Brain microvascular endothelial cell (primary cell): ENCODE data around the gene SCPEP1.

Experiments used
- DNase-seq: peaks from one replicate; pipeline ENCODE4 v3.0.0-alpha.2; 2020
- H3K27ac ChIP-seq: fragments of 250-450 bp; sonication (Bioruptor Pico); 2 replicates; pipeline ENCODE4 v1.5.1; 2020; ENCODE audit warnings: mild to moderate bottlenecking, moderate library complexity
- H3K27me3 ChIP-seq: fragments of 250-450 bp; sonication (Bioruptor Pico); replicated peaks from 2 replicates; pipeline ENCODE4 v1.5.1; 2020; ENCODE audit warnings: mild to moderate bottlenecking
- H3K36me3 ChIP-seq: fragments of 250-450 bp; sonication (Bioruptor Pico); replicated peaks from 2 replicates; pipeline ENCODE4 v1.5.1; 2020; ENCODE audit warnings: mild to moderate bottlenecking
- H3K4me3 ChIP-seq: 2 replicates; pipeline ENCODE4 v1.5.1; 2011; ENCODE audit warnings: low read depth, mild to moderate bottlenecking, control low read depth, low read length, moderate library complexity
- in situ Hi-C: cut with HindIII; loops from 2 replicates; pipeline ENCODE4 v1.10.0; 2017; ENCODE audit warnings: low sequenced_read_pairs, low pct_ligation_motif_present
- TF ChIP-seq, protein P1 (sequence below): IDR thresholded peaks from 2 replicates; pipeline ENCODE4 v1.5.1; 2011; ENCODE audit warnings: low read depth, mild to moderate bottlenecking, moderate library complexity, low read length, control low read depth, inconsistent platforms; ENCODE audit errors: missing control alignments

SCPEP1 gene

GRCh38 chr17:56977673-56978395 is at the start of gene SCPEP1:
SCPEP1 (plus strand) TSS chr17:56978131; CDS start chr17:56978160, 29 bp downstream.
- H3K27me3 ChIP-seq = no peaks in the 10 kb centered on the region
- peak within 1 kb of the TSS; percentile 80 for H3K4me3 ChIP-seq
- TF ChIP-seq, protein P1, sequence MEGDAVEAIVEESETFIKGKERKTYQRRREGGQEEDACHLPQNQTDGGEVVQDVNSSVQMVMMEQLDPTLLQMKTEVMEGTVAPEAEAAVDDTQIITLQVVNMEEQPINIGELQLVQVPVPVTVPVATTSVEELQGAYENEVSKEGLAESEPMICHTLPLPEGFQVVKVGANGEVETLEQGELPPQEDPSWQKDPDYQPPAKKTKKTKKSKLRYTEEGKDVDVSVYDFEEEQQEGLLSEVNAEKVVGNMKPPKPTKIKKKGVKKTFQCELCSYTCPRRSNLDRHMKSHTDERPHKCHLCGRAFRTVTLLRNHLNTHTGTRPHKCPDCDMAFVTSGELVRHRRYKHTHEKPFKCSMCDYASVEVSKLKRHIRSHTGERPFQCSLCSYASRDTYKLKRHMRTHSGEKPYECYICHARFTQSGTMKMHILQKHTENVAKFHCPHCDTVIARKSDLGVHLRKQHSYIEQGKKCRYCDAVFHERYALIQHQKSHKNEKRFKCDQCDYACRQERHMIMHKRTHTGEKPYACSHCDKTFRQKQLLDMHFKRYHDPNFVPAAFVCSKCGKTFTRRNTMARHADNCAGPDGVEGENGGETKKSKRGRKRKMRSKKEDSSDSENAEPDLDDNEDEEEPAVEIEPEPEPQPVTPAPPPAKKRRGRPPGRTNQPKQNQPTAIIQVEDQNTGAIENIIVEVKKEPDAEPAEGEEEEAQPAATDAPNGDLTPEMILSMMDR = no peak
- no peaks in the 10 kb centered on the region for H3K36me3 ChIP-seq
- peak; percentile 67 for DNase-seq
- in situ Hi-C loops = no loop called here
- H3K27ac ChIP-seq = no peak within 1 kb of the TSS

- Histone ChIP-seq H3K27me3 (no peaks in the 10 kb centered on the region), H3K27ac (no peak overlapping the region), H3K36me3 (no peaks in the 10 kb centered on the region), H3K4me3 (no peak overlapping the region)
- TF ChIP-seq, protein P1 = no peak
- no peak for DNase-seq
- in situ Hi-C loops = no loop called here
These were observed 49.3 kb upstream of the SCPEP1 start for GRCh38 chr17:56928586-56928985.

GRCh38 chr17:56929362-56929969 is 48.5 kb upstream of the SCPEP1 start:
- Histone ChIP-seq H3K36me3 (peaks cover 3% of the 10 kb centered on the region), H3K27me3 (no peaks in the 10 kb centered on the region), H3K4me3 (no peak overlapping the region), H3K27ac (no peak overlapping the region)
- TF ChIP-seq, protein P1 = no peak
- in situ Hi-C loops = no loop called here
- no peak for DNase-seq

GRCh38 chr17:56930739-56931337 is 47.1 kb upstream of the SCPEP1 start:
- DNase-seq = no peak
- in situ Hi-C loops = no loop called here
- Histone ChIP-seq H3K27me3 (no peaks in the 10 kb centered on the region), H3K36me3 (peaks cover 3% of the 10 kb centered on the region), H3K27ac (no peak overlapping the region), H3K4me3 (no peak overlapping the region)
- TF ChIP-seq, protein P1 = no peak

GRCh38 chr17:56933151-56933745 is 44.7 kb upstream of the SCPEP1 start:
- H3K36me3 ChIP-seq = peaks cover 10% of the 10 kb centered on the region
- TF ChIP-seq, protein P1 = no peak
- DNase-seq = no peak
- no peaks in the 10 kb centered on the region for H3K27me3 ChIP-seq
- in situ Hi-C loops = no loop called here
- no peak overlapping the region for H3K4me3 ChIP-seq
- H3K27ac ChIP-seq = no peak overlapping the region
